ENCODE data around the gene CKS1B.

CKS1B gene

DNA sequence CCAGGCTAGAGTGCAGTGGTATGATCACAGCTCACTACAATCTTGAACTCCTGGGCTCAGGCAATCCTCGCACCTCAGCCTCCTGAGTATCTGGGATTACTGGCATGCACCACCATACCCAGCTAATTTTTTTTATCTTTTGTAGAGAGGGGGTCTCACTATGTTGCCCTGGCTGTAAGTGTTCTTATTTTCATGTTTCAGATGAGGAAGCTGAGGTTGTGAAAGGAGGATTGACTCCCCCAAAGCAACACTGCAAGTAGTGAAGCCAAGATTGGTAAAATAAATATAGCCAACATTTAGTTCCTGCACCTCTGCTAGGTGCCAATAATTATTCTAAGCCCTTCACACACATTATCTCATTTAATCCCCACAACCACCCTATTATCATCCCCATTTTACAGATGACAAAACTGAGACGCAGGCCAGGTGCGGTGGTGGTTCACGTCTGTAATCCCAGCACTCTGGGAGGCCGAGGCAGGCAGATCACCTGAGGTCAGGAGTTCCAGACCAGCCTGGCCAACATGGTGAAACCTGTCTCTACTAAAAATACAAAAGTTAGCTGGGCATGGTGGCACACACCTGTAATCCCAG is 40.0 kb upstream of the CKS1B start:
- TF ChIP-seq RAD21 (IDR thresholded peaks at IDR 0.05; ENCODE audit: low read depth) (no peak), CEBPB (IDR thresholded peaks at IDR 0.05) (no peak), CREB1 (IDR thresholded peaks at IDR 0.05; ENCODE audit: low read depth) (no peak), NFIC (IDR thresholded peaks at IDR 0.05) (no peak)
- TF ChIP-seq, protein P1, sequence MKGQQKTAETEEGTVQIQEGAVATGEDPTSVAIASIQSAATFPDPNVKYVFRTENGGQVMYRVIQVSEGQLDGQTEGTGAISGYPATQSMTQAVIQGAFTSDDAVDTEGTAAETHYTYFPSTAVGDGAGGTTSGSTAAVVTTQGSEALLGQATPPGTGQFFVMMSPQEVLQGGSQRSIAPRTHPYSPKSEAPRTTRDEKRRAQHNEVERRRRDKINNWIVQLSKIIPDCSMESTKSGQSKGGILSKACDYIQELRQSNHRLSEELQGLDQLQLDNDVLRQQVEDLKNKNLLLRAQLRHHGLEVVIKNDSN (IDR thresholded peaks at IDR 0.05): no peak

DNA sequence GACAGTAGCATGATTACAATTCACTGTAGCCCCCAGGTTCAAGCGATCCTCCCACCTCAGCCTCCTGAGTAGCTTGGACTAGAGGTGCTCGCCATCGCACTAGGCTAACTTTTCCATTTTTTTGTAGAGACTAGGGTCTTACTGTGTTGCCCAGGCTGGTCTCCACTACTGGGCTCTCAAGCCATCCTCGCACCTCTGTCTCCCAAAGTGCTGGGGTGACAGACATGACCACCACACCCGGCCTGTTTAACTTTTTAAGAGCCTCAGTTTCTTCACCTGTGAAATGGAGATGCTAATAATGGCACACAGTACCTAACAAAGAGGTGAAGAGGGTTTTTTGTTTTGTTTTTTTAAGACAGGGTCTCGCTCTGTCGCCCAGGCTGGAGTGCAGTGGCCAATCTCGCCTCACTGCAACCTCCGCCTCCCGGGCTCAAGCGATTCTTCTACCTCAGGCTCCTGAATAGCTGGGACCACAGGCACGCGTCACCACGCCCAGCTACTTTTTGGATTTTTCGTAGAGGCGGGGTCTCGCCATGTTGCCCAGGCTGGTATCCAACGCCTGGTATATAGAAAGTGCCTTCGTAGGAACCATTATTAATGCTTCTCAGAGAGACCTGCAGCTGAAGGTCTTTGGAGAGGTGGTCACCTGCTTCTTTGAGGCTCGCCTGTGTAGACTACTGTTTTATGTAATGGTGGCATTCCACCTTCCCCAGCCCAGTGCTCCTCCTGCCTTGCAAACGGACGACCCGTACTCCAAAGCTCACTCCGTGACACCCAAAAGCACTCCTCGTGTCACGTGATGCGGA is 38.5 kb upstream of the CKS1B start:
- TF ChIP-seq RAD21 (IDR thresholded peaks at IDR 0.05; ENCODE audit: low read depth): no peak
- TF ChIP-seq YY1 (IDR thresholded peaks at IDR 0.05; ENCODE audit: low read depth): no peak
- TF ChIP-seq, protein P2, sequence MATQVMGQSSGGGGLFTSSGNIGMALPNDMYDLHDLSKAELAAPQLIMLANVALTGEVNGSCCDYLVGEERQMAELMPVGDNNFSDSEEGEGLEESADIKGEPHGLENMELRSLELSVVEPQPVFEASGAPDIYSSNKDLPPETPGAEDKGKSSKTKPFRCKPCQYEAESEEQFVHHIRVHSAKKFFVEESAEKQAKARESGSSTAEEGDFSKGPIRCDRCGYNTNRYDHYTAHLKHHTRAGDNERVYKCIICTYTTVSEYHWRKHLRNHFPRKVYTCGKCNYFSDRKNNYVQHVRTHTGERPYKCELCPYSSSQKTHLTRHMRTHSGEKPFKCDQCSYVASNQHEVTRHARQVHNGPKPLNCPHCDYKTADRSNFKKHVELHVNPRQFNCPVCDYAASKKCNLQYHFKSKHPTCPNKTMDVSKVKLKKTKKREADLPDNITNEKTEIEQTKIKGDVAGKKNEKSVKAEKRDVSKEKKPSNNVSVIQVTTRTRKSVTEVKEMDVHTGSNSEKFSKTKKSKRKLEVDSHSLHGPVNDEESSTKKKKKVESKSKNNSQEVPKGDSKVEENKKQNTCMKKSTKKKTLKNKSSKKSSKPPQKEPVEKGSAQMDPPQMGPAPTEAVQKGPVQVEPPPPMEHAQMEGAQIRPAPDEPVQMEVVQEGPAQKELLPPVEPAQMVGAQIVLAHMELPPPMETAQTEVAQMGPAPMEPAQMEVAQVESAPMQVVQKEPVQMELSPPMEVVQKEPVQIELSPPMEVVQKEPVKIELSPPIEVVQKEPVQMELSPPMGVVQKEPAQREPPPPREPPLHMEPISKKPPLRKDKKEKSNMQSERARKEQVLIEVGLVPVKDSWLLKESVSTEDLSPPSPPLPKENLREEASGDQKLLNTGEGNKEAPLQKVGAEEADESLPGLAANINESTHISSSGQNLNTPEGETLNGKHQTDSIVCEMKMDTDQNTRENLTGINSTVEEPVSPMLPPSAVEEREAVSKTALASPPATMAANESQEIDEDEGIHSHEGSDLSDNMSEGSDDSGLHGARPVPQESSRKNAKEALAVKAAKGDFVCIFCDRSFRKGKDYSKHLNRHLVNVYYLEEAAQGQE (IDR thresholded peaks at IDR 0.05; ENCODE audit: low read depth): no peak
- TF ChIP-seq CEBPB (IDR thresholded peaks at IDR 0.05): no peak
- TF ChIP-seq NFIC (IDR thresholded peaks at IDR 0.05): no peak
- no peak for TF ChIP-seq EGR1 (IDR thresholded peaks at IDR 0.05)
- TF ChIP-seq, protein P3, sequence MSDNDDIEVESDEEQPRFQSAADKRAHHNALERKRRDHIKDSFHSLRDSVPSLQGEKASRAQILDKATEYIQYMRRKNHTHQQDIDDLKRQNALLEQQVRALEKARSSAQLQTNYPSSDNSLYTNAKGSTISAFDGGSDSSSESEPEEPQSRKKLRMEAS (IDR thresholded peaks at IDR 0.05): no peak
- no peak for TF ChIP-seq CREB1 (IDR thresholded peaks at IDR 0.05; ENCODE audit: low read depth)
- TF ChIP-seq TCF12 (IDR thresholded peaks at IDR 0.05; ENCODE audit: low read depth): no peak

DNA sequence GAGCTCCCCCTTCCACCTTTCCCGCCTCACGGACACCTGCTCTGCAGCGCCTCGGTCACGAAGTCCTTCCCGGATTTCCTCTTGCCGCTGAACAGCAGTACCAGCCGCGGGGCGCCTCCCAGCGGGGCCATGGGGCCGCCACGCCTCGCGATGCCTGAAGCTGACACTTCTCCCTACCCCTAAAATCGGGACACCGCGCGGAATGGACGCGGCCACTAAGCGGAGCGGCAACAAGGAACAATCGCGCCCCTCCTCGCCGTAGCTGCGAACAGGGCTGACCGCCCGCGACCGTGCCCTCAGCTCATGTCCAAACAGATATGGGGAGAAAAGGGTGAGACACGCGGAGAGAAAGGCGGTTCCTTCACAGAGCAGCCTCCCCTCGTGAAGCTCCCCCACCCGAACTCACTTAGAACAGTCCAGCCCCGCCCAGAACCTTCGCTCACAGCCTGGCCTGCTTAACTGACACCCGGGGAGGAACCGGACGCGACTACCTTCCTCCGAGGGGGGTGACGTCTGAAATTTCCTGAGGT is 37.9 kb upstream of the CKS1B start, which contains the start of gene PMVK:
Gene PMVK (minus strand): TSS at position 165 of the 530 bp plus-strand sequence. CDS start 34 bp downstream, at position 131.
- TF ChIP-seq, protein P3 (IDR thresholded peaks at IDR 0.05): peak; percentile 100
- TF ChIP-seq, protein P2 (IDR thresholded peaks at IDR 0.05; ENCODE audit: low read depth): no peak
- peak; percentile 42; the same call in 1 of the 2 replicates for TF ChIP-seq RAD21 (IDR thresholded peaks at IDR 0.05; ENCODE audit: low read depth)
- no peak for TF ChIP-seq EGR1 (IDR thresholded peaks at IDR 0.05)
- TF ChIP-seq TCF12 (IDR thresholded peaks at IDR 0.05; ENCODE audit: low read depth): peak; percentile 60; the same call in 1 of the 2 replicates
- TF ChIP-seq TAF1 (IDR thresholded peaks at IDR 0.05; ENCODE audit: low read depth): peak; percentile 60
- TF ChIP-seq EP300 (IDR thresholded peaks at IDR 0.05; ENCODE audit: borderline replicate concordance): no peak
- peak; percentile 73 for TF ChIP-seq YY1 (IDR thresholded peaks at IDR 0.05; ENCODE audit: low read depth)
- TF ChIP-seq TEAD4 (IDR thresholded peaks at IDR 0.05): 0 out of 2 replicates have a peak, but pooled peaks have one; percentile 16
- TF ChIP-seq, protein P1 (IDR thresholded peaks at IDR 0.05): peak; percentile 98; the same call in 1 of the 2 replicates
- no peak; the same call in 1 of the 2 replicates for TF ChIP-seq NFIC (IDR thresholded peaks at IDR 0.05)

DNA sequence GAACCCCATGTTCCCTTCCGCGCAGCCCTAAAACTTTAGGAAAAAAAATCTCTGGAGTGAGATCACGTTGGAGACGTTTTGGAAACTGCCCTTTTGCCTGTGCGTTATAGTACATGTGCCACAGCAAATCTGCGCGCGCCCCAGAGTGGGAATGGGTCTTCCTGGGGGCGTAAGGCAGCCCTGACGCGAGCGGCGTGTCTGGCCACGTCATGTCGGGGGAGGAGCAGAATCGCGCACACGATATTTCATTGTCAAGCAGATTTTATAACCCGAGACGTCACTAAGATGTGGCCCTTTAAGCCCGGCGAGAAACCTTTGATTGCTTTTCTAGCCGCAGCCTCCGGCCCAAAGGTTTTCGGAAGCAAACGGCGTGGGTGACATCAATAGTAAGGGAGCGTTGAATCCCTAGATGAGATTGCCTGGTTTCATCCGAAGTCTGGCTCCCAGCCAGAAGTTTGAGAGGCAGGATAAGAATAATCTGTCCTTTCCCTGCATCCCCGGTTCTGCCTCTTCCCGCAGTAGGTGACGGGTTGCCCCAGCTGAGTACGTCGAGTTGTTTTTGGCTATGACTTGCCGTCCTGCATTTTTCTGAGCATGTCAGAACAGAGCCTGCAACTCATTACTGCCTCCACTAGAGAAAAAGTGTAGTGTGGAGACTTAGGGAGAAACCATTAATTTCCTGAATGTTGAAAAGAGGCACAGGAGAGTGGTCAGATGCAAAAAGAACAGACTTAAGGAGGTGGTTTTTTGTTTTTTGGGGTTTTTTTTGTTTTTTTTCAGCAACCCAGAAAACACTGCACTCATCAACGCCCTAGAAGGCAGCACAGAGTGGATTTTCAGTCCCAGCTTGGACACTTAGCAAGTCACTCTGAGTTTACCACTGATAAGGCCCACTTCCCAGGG is 37.1 kb upstream of the CKS1B start:
- TF ChIP-seq, protein P1 (IDR thresholded peaks at IDR 0.05): peak; percentile 20; the same call in 1 of the 2 replicates
- TF ChIP-seq TCF12 (IDR thresholded peaks at IDR 0.05; ENCODE audit: low read depth): no peak
- TF ChIP-seq, protein P2 (IDR thresholded peaks at IDR 0.05; ENCODE audit: low read depth): no peak
- TF ChIP-seq RAD21 (IDR thresholded peaks at IDR 0.05; ENCODE audit: low read depth): no peak
- 0 out of 2 replicates have a peak, but pooled peaks have one; percentile 27 for TF ChIP-seq FOXM1 (IDR thresholded peaks at IDR 0.05; ENCODE audit: borderline replicate concordance, low read depth)
- TF ChIP-seq EGR1 (IDR thresholded peaks at IDR 0.05): peak; percentile 38; the same call in 1 of the 2 replicates
- 0 out of 2 replicates have a peak, but pooled peaks have one; percentile 30 for TF ChIP-seq TAF1 (IDR thresholded peaks at IDR 0.05; ENCODE audit: low read depth)
- peak; percentile 62 for TF ChIP-seq NFIC (IDR thresholded peaks at IDR 0.05)
- peak; percentile 56; the same call in 1 of the 2 replicates for TF ChIP-seq EP300 (IDR thresholded peaks at IDR 0.05; ENCODE audit: borderline replicate concordance)
- TF ChIP-seq CREB1 (IDR thresholded peaks at IDR 0.05; ENCODE audit: low read depth): peak; percentile 96
- TF ChIP-seq ZBTB7A (IDR thresholded peaks at IDR 0.05; ENCODE audit: low read depth): no peak
- no peak for TF ChIP-seq TEAD4 (IDR thresholded peaks at IDR 0.05)
